ENCODE data around the gene GAREM2.

Gene GAREM2

GRCh38 chr2:26230806-26231205, 57.9 kb downstream of the GAREM2 start:
- Histone ChIP-seq H3K27ac (ENCODE audit: low read length) (no peak overlapping the region), H3K9me3 (ENCODE audit: control insufficient read depth, insufficient read depth, low read length) (no peaks in the 10 kb centered on the region), H3K4me1 (ENCODE audit: control insufficient read depth, insufficient read depth, low read length) (no peaks in the 10 kb centered on the region), H3K27me3 (ENCODE audit: control insufficient read depth, insufficient read depth, low read length) (no peaks in the 10 kb centered on the region), H3K4me3 (ENCODE audit: low read length) (no peak overlapping the region), H3K36me3 (ENCODE audit: control insufficient read depth, insufficient read depth, low read length) (peaks cover 15% of the 10 kb centered on the region; the same call in 1 of the 2 replicates)
- no peak for DNase-seq (ENCODE audit: low read depth, low spot score)
- WGBS (ENCODE audit: insufficient coverage, insufficient read length) = no CpG with 5 or more reads among the region's 2 CpGs

- H3K27me3 ChIP-seq (ENCODE audit: control insufficient read depth, insufficient read depth, low read length) = no peaks in the 10 kb centered on the region
- no peaks in the 10 kb centered on the region for H3K4me1 ChIP-seq (ENCODE audit: control insufficient read depth, insufficient read depth, low read length)
- DNase-seq (ENCODE audit: low read depth, low spot score) = no peak
- WGBS (ENCODE audit: insufficient coverage, insufficient read length) = no CpG with 5 or more reads among the region's 9 CpGs
- no peaks in the 10 kb centered on the region for H3K9me3 ChIP-seq (ENCODE audit: control insufficient read depth, insufficient read depth, low read length)
- H3K36me3 ChIP-seq (ENCODE audit: control insufficient read depth, insufficient read depth, low read length) = peaks cover 7% of the 10 kb centered on the region; the same call in 1 of the 2 replicates
- H3K27ac ChIP-seq (ENCODE audit: low read length) = no peak overlapping the region
- H3K4me3 ChIP-seq (ENCODE audit: low read length) = no peak overlapping the region
These were observed 62.2 kb downstream of the GAREM2 start for GRCh38 chr2:26235089-26235488.

- Histone ChIP-seq H3K4me1 (ENCODE audit: control insufficient read depth, insufficient read depth, low read length) (no peaks in the 10 kb centered on the region), H3K4me3 (ENCODE audit: low read length) (no peak overlapping the region), H3K27ac (ENCODE audit: low read length) (no peak overlapping the region), H3K9me3 (ENCODE audit: control insufficient read depth, insufficient read depth, low read length) (no peaks in the 10 kb centered on the region), H3K27me3 (ENCODE audit: control insufficient read depth, insufficient read depth, low read length) (no peaks in the 10 kb centered on the region), H3K36me3 (ENCODE audit: control insufficient read depth, insufficient read depth, low read length) (peaks cover 5% of the 10 kb centered on the region; the same call in 1 of the 2 replicates)
- DNase-seq (ENCODE audit: low read depth, low spot score) = no peak
- WGBS (ENCODE audit: insufficient coverage, insufficient read length) = no CpG with 5 or more reads among the region's 1 CpG
These were observed 65.0 kb downstream of the GAREM2 start for GRCh38 chr2:26237868-26238267.

GRCh38 chr2:26238311-26238958, 65.5 kb downstream of the GAREM2 start:
- H3K36me3 ChIP-seq (ENCODE audit: control insufficient read depth, insufficient read depth, low read length) = peaks cover 4% of the 10 kb centered on the region; the same call in 1 of the 2 replicates
- H3K4me3 ChIP-seq (ENCODE audit: low read length) = no peak overlapping the region
- H3K9me3 ChIP-seq (ENCODE audit: control insufficient read depth, insufficient read depth, low read length) = no peaks in the 10 kb centered on the region
- no peaks in the 10 kb centered on the region for H3K4me1 ChIP-seq (ENCODE audit: control insufficient read depth, insufficient read depth, low read length)
- no peak for DNase-seq (ENCODE audit: low read depth, low spot score)
- H3K27ac ChIP-seq (ENCODE audit: low read length) = no peak overlapping the region
- no peaks in the 10 kb centered on the region for H3K27me3 ChIP-seq (ENCODE audit: control insufficient read depth, insufficient read depth, low read length)
- no CpG with 5 or more reads among the region's 4 CpGs for WGBS (ENCODE audit: insufficient coverage, insufficient read length)
